ENCODE results near the gene SMIM32. TPM values are rescaled to one million over a fixed set of nuclear protein-coding genes. Genes with fewer than 3 reads are reported as not detected.

SMIM32 gene
- total RNA-seq, 6 donors from 2014 or later: not detected

GRCh38 chr5:136200761-136201160 is 7.8 kb upstream of the SMIM32 start:
- no peak for ATAC-seq (ENCODE audit: low FRiP score in 2 of 2)
- no peak overlapping the region for H3K4me3 ChIP-seq
- H3K27ac ChIP-seq: no peak overlapping the region
- H3K4me1 ChIP-seq: no peaks in the 10 kb centered on the region
- H3K9me3 ChIP-seq: peaks cover 0 to 4% (median 0%) of the 10 kb centered on the region in 4 donors
- DNase-seq: no peak
- no peak for TF ChIP-seq EP300 (IDR thresholded peaks at IDR 0.05)
- no peak for TF ChIP-seq CTCF (IDR thresholded peaks at IDR 0.05)
- no peak for TF ChIP-seq POLR2A (IDR thresholded peaks at IDR 0.05)
- no peak for TF ChIP-seq POLR2AphosphoS5 (IDR thresholded peaks at IDR 0.05)
- H3K36me3 ChIP-seq: no peaks in the 10 kb centered on the region
- no peaks in the 10 kb centered on the region for H3K27me3 ChIP-seq
- WGBS, 2 donors: 67 to 75% methylated on average over 3 of the region's 3 CpGs

- Histone ChIP-seq H3K4me1 (no peaks in the 10 kb centered on the region), H3K27ac (no peak overlapping the region), H3K27me3 (no peaks in the 10 kb centered on the region), H3K36me3 (no peaks in the 10 kb centered on the region), H3K4me3 (no peak overlapping the region), H3K9me3 (peaks cover 0 to under 1% (median 0%) of the 10 kb centered on the region in 4 donors)
- no peak for DNase-seq
- no peak for ATAC-seq (ENCODE audit: low FRiP score in 2 of 2)
- TF ChIP-seq POLR2A (IDR thresholded peaks at IDR 0.05) (no peak), EP300 (IDR thresholded peaks at IDR 0.05) (no peak), POLR2AphosphoS5 (IDR thresholded peaks at IDR 0.05) (no peak), CTCF (IDR thresholded peaks at IDR 0.05) (no peak)
- WGBS, 2 donors: 55 to 61% methylated on average over 4 of the region's 4 CpGs
These were observed 7.2 kb upstream of the SMIM32 start for GRCh38 chr5:136200130-136200529.

GRCh38 chr5:136199408-136199807 is 6.4 kb upstream of the SMIM32 start:
- H3K4me3 ChIP-seq: no peak overlapping the region
- no peaks in the 10 kb centered on the region for H3K36me3 ChIP-seq
- no peaks in the 10 kb centered on the region for H3K9me3 ChIP-seq
- no peaks in the 10 kb centered on the region for H3K4me1 ChIP-seq
- no peak overlapping the region for H3K27ac ChIP-seq
- ATAC-seq (ENCODE audit: low FRiP score in 2 of 2) (no peak), DNase-seq (peak in 1 of 2 donors; percentile 56)
- H3K27me3 ChIP-seq: no peaks in the 10 kb centered on the region
- TF ChIP-seq POLR2AphosphoS5 (IDR thresholded peaks at IDR 0.05): no peak
- TF ChIP-seq POLR2A (IDR thresholded peaks at IDR 0.05): no peak
- no peak for TF ChIP-seq EP300 (IDR thresholded peaks at IDR 0.05)
- no peak for TF ChIP-seq CTCF (IDR thresholded peaks at IDR 0.05)
- 90 to 93% methylated on average over 6 to 7 of the region's 7 CpGs for WGBS, 2 donors

- no peak overlapping the region for H3K4me3 ChIP-seq
- 84 to 87% methylated on average over 2 to 5 of the region's 5 CpGs for WGBS, 2 donors
- no peak for DNase-seq
- peaks cover 0 to 2% (median 0%) of the 10 kb centered on the region in 4 donors for H3K4me1 ChIP-seq
- peaks cover 0 to 3% (median under 1%) of the 10 kb centered on the region in 4 donors for H3K27me3 ChIP-seq
- H3K9me3 ChIP-seq: no peaks in the 10 kb centered on the region
- no peaks in the 10 kb centered on the region for H3K36me3 ChIP-seq
- ATAC-seq (ENCODE audit: low FRiP score in 2 of 2): no peak
- no peak overlapping the region for H3K27ac ChIP-seq
- TF ChIP-seq EP300 (IDR thresholded peaks at IDR 0.05) (no peak), POLR2A (IDR thresholded peaks at IDR 0.05) (no peak), POLR2AphosphoS5 (IDR thresholded peaks at IDR 0.05) (no peak), CTCF (IDR thresholded peaks at IDR 0.05) (no peak)
These were observed 5.5 kb upstream of the SMIM32 start for GRCh38 chr5:136198453-136198852.

GRCh38 chr5:136197462-136198142 is 4.6 kb upstream of the SMIM32 start:
- WGBS, 2 donors: 90 to 91% methylated on average over 3 to 4 of the region's 4 CpGs
- Histone ChIP-seq H3K4me3 (no peak overlapping the region), H3K36me3 (no peaks in the 10 kb centered on the region), H3K27ac (no peak overlapping the region), H3K27me3 (peaks cover 0 to 10% (median 4%) of the 10 kb centered on the region in 4 donors), H3K4me1 (peaks cover 7 to 10% (median 8%) of the 10 kb centered on the region in 4 donors), H3K9me3 (no peaks in the 10 kb centered on the region)
- no peak for DNase-seq
- TF ChIP-seq POLR2A (IDR thresholded peaks at IDR 0.05) (no peak), POLR2AphosphoS5 (IDR thresholded peaks at IDR 0.05) (no peak), CTCF (IDR thresholded peaks at IDR 0.05) (no peak), EP300 (IDR thresholded peaks at IDR 0.05) (no peak)
- no peak for ATAC-seq (ENCODE audit: low FRiP score in 2 of 2)

Measured in upper lobe of left lung (tissue), 6 donors.